ENCODE data around the gene RALY. TPM values are rescaled to one million over a fixed set of nuclear protein-coding genes. Genes with fewer than 3 reads are reported as not detected.

RALY gene
- polyA plus RNA-seq, 1 donor from 2014 or later = 218 TPM

GRCh38 chr20:34079818-34080217, 86.1 kb downstream of the RALY start:
- no peak overlapping the region for H3K4me3 Mint-ChIP-seq
- H3K4me1 Mint-ChIP-seq = peaks cover 13 to 21% (median 17%) of the 10 kb centered on the region in 3 donors
- H3K27ac Mint-ChIP-seq = peak overlapping the region; percentile 39 to 60 (median 46)
- H3K9me3 Mint-ChIP-seq = no peaks in the 10 kb centered on the region
- no peaks in the 10 kb centered on the region for H3K36me3 Mint-ChIP-seq
- no peaks in the 10 kb centered on the region for H3K27me3 Mint-ChIP-seq

DNA sequence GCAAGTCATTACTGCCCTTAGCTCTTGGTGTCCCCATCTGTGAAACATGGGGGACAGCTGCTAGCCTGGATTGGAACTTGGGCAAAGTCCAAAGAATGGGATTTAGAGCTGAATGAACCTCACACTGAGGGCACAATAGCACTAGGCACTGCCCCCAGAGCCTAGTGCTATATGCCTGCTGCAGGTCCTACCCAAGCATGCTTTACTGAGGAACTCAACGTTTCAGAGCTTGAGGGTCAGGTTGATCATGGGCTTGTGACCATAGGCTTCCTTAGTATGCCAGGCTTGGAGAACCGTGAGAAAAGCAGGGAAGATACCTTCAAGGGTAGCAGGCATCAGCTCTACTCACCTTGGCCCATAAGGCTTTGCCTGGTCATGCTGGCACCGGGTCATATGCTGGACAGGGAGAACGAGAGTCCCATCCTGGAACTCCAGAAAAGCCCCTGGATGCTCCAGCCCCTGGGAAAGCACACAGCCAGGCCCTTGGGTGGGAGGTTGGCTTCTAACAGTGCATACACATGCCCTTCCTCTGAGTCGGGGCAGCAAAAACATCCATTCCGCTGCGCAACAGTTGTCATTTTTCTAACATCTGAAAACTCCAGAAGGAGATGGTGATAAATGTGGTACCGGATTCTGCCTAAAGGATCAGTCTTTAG, 88.6 kb downstream of the RALY start:
- Mint-ChIP-seq H3K4me1 (peaks cover 18 to 21% (median 20%) of the 10 kb centered on the region in 3 donors), H3K27me3 (no peaks in the 10 kb centered on the region), H3K4me3 (peak overlapping the region in 2 of 4 donors; percentile 60 to 71), H3K9me3 (no peaks in the 10 kb centered on the region), H3K36me3 (peaks cover 6% of the 10 kb centered on the region), H3K27ac (peak overlapping the region in 2 of 3 donors; percentile 74 to 82)

- Mint-ChIP-seq H3K27ac (peak overlapping the region; percentile 51 to 84 (median 74)), H3K9me3 (no peaks in the 10 kb centered on the region), H3K4me1 (peaks cover 18 to 24% (median 20%) of the 10 kb centered on the region in 3 donors), H3K27me3 (no peaks in the 10 kb centered on the region), H3K4me3 (no peak overlapping the region), H3K36me3 (peaks cover 6% of the 10 kb centered on the region)
Measured at GRCh38 chr20:34083137-34083536, 89.4 kb downstream of the RALY start.

DNA sequence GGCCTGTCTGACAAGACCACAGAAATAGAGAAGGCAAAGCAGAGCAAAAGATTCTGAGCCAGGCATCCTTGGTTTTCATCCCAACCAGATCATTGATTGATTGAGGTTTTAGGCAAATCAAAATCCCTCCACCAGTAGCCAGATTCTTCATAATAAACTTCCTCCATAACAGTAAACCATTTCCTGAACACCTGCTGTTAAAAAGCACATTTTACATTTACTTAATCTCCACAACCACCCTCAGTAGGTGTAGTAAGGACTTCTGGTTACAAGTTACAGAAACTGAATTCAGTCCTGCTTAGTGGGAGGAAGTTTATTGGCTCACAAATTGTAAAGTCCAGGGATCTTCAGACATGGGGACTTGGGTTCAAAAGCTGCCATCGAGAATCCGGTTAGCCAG, 90.1 kb downstream of the RALY start:
- peak overlapping the region in 2 of 4 donors; percentile 13 to 67 for H3K4me3 Mint-ChIP-seq
- H3K4me1 Mint-ChIP-seq = peaks cover 18 to 25% (median 20%) of the 10 kb centered on the region in 3 donors
- H3K9me3 Mint-ChIP-seq = no peaks in the 10 kb centered on the region
- H3K36me3 Mint-ChIP-seq = peaks cover 6% of the 10 kb centered on the region
- peak overlapping the region; percentile 51 to 84 (median 74) for H3K27ac Mint-ChIP-seq
- no peaks in the 10 kb centered on the region for H3K27me3 Mint-ChIP-seq

DNA sequence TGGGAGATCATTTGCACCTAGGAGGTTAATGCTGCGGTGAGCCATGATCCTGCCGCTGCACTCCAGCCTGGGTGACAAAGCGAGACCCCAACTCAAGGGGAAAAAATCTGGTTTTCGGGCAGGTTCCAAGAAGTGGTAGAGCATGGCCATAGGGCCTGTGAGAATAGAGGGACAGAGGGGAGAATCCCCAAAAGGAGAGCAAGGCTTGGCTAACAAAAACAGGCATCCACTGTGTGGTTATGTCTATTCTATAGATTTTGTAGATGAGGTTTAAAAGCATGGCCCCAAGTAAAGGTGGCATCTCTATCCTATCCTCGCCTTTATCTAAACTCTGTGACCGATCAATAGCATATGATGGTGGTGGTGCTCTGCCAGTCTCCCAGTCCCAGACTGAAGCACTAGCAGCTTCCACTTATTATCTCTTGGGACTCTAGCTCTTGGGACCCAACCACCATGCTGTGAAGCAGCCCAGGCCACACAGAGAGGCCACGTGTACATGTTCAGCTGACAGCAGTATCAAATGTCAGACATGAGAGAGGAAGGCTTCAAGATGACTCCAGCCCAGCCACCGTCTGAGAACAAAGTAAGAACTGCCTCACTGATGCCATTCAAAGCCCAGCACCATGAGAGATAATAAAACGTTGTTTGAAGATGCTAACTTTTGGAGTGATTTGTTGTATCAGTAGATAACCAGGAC, 90.7 kb downstream of the RALY start:
- Mint-ChIP-seq H3K9me3 (no peaks in the 10 kb centered on the region), H3K27me3 (no peaks in the 10 kb centered on the region), H3K27ac (peak overlapping the region; percentile 51 to 84 (median 67)), H3K36me3 (peaks cover 6% of the 10 kb centered on the region), H3K4me1 (peaks cover 18 to 25% (median 20%) of the 10 kb centered on the region in 3 donors), H3K4me3 (peak overlapping the region in 1 of 4 donors; percentile 56)

DNA sequence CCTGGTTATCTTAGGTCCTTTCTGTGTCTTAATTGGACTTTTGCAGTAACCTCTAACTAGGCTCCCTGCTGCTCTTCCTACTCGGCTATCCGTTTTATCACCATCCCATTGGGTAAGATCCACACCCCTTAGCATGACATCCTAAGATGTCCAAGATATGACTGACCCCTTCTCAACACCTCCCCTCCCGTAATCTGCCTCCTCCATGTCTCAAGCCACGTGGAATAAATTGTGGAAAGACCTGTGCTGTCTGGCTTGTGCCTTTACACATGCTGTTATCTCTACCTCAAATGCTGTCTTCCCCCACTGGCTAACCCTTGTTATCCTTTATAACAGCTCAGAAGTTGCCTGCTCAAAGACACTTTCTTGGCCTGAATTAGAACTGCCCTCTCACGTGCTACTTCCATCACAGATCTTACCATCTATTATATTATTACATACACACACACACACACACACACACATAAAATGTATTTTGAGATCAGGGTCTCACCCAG, 91.9 kb downstream of the RALY start:
- peak overlapping the region in 2 of 4 donors; percentile 17 to 68 for H3K4me3 Mint-ChIP-seq
- peak overlapping the region; percentile 13 to 54 (median 33) for H3K27ac Mint-ChIP-seq
- H3K4me1 Mint-ChIP-seq = peaks cover 18 to 25% (median 20%) of the 10 kb centered on the region in 3 donors
- no peaks in the 10 kb centered on the region for H3K9me3 Mint-ChIP-seq
- peaks cover 6% of the 10 kb centered on the region for H3K36me3 Mint-ChIP-seq
- H3K27me3 Mint-ChIP-seq = no peaks in the 10 kb centered on the region

GRCh38 chr20:34088305-34089174, 94.8 kb downstream of the RALY start:
- H3K27ac Mint-ChIP-seq = peak overlapping the region in 1 of 3 donors; percentile 40
- peaks cover 12 to 16% (median 14%) of the 10 kb centered on the region in 3 donors for H3K4me1 Mint-ChIP-seq
- H3K4me3 Mint-ChIP-seq = no peak overlapping the region
- peaks cover 6% of the 10 kb centered on the region for H3K36me3 Mint-ChIP-seq
- H3K27me3 Mint-ChIP-seq = no peaks in the 10 kb centered on the region
- no peaks in the 10 kb centered on the region for H3K9me3 Mint-ChIP-seq

- Mint-ChIP-seq H3K27me3 (no peaks in the 10 kb centered on the region), H3K9me3 (no peaks in the 10 kb centered on the region), H3K36me3 (peaks cover 6% of the 10 kb centered on the region), H3K27ac (no peak overlapping the region), H3K4me3 (no peak overlapping the region), H3K4me1 (peaks cover 6 to 10% (median 8%) of the 10 kb centered on the region in 3 donors)
Measured at GRCh38 chr20:34089175-34089479, 95.4 kb downstream of the RALY start.

GRCh38 chr20:34089655-34090345, 96.1 kb downstream of the RALY start:
- no peak overlapping the region for H3K4me3 Mint-ChIP-seq
- H3K27me3 Mint-ChIP-seq = no peaks in the 10 kb centered on the region
- peaks cover 6% of the 10 kb centered on the region for H3K36me3 Mint-ChIP-seq
- H3K27ac Mint-ChIP-seq = peak overlapping the region in 2 of 3 donors; percentile 28 to 81
- peaks cover 2 to 8% (median 5%) of the 10 kb centered on the region in 3 donors for H3K4me1 Mint-ChIP-seq
- no peaks in the 10 kb centered on the region for H3K9me3 Mint-ChIP-seq

DNA sequence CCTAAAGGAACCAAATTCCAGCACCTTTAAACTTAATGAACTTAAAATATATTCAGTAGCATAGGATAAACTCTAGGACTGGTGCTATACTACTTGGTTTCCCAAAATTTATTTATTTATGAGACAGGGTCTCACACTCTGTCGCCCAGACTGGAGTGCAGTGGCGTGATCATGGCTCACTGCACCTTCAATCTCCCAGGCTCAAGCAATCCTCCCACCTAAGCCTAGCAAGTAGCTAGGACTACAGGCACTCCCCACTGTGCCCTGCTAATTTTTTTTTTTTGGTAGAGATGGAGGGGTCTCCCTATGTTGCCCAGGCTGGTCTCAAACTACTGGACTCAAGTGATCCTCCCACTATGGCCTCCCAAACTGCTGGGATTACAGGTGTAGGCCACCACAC, 96.9 kb downstream of the RALY start:
- Mint-ChIP-seq H3K27ac (no peak overlapping the region), H3K27me3 (no peaks in the 10 kb centered on the region), H3K4me3 (no peak overlapping the region), H3K4me1 (peaks cover under 1 to 8% (median 3%) of the 10 kb centered on the region in 3 donors), H3K36me3 (peaks cover 1% of the 10 kb centered on the region), H3K9me3 (no peaks in the 10 kb centered on the region)

GRCh38 chr20:34091637-34092200, 98.0 kb downstream of the RALY start:
- H3K27me3 Mint-ChIP-seq = no peaks in the 10 kb centered on the region
- H3K36me3 Mint-ChIP-seq = no peaks in the 10 kb centered on the region
- H3K9me3 Mint-ChIP-seq = no peaks in the 10 kb centered on the region
- no peak overlapping the region for H3K4me3 Mint-ChIP-seq
- H3K27ac Mint-ChIP-seq = no peak overlapping the region
- H3K4me1 Mint-ChIP-seq = peaks cover 0 to 8% (median 0%) of the 10 kb centered on the region in 3 donors

- Mint-ChIP-seq H3K4me3 (no peak overlapping the region), H3K4me1 (peaks cover 0 to 4% (median 0%) of the 10 kb centered on the region in 3 donors), H3K36me3 (no peaks in the 10 kb centered on the region), H3K9me3 (no peaks in the 10 kb centered on the region), H3K27me3 (no peaks in the 10 kb centered on the region), H3K27ac (no peak overlapping the region)
Measured at GRCh38 chr20:34093895-34094294, 100.2 kb downstream of the RALY start.

DNA sequence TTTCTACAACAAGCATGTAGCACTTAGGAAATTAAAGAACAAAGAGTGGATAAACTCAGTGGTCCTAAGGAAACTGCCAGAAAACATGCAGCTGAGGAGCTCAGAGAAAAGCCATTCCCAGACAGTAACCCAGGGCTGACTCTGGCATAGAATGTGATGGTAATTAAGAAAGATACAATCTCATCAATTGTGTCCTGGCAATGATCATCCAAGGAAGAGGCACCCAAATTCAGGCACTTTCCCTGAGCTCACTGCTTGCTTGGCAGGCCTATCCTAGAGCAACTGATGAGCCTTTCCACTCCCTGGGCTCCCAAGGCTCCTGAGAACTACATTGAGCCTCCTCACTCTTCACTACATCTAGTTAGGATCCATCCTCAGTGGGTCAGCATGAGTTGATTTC, 102.1 kb downstream of the RALY start:
- H3K4me1 Mint-ChIP-seq = peaks cover 0 to 4% (median 0%) of the 10 kb centered on the region in 3 donors
- no peaks in the 10 kb centered on the region for H3K27me3 Mint-ChIP-seq
- no peaks in the 10 kb centered on the region for H3K36me3 Mint-ChIP-seq
- peak overlapping the region in 2 of 3 donors; percentile 31 to 63 for H3K27ac Mint-ChIP-seq
- H3K9me3 Mint-ChIP-seq = no peaks in the 10 kb centered on the region
- no peak overlapping the region for H3K4me3 Mint-ChIP-seq
